ENCODE results near the gene ANKRD52.

- no peak for TF ChIP-seq CTCF (IDR thresholded peaks at IDR 0.05; ENCODE audit: low read depth, low read length, poor library complexity, severe bottlenecking)
- no peak for TF ChIP-seq EZH2phosphoT487 (IDR thresholded peaks at IDR 0.05; ENCODE audit: borderline replicate concordance, low read length)
Measured at GRCh38 chr12:56213878-56214277, 44.3 kb downstream of the ANKRD52 start.

Data from DOHH2 (cell line).